Uterus (tissue), 4 donors: Measurements from ENCODE around the gene BACH2. TPM values are rescaled to one million over a fixed set of nuclear protein-coding genes. Genes with fewer than 3 reads are reported as not detected.

ENCODE experiments used
- DNase-seq, 2 donors: peaks; one replicate each; pipeline ENCODE4 v3.0.0-alpha.2; 2019 to 2020
- H3K27ac ChIP-seq, 2 donors: fragments of 200-600 bp; sonication (generic); 1 replicate in 1 of 2; 2 replicates in 1 of 2; pipeline ENCODE4 v1.5.1; 2016 to 2018
- H3K27me3 ChIP-seq, 2 donors: fragments of 200-600 bp; sonication (generic); one replicate each; pipeline ENCODE4 v1.5.1; 2018 to 2019; ENCODE audit warnings: control low read depth in 1 of 2
- H3K36me3 ChIP-seq, 2 donors: fragments of 200-600 bp; sonication (generic); one replicate each; pipeline ENCODE4 v1.5.1; 2019; ENCODE audit warnings: control low read depth in 1 of 2
- H3K4me1 ChIP-seq, 2 donors: fragments of 200-600 bp; sonication (generic); one replicate each; pipeline ENCODE4 v1.5.1; 2018 to 2019; ENCODE audit warnings: control low read depth in 1 of 2
- H3K4me3 ChIP-seq, 2 donors: fragments of 200-600 bp; sonication (generic); 1 replicate in 1 of 2; 2 replicates in 1 of 2; pipeline ENCODE4 v1.5.1; 2018 to 2019; ENCODE audit warnings: mild to moderate bottlenecking in 1 of 2
- H3K9me3 ChIP-seq, 2 donors: fragments of 200-600 bp; sonication (generic); one replicate each; pipeline ENCODE4 v1.5.1; 2019; ENCODE audit warnings: control low read depth in 1 of 2
- CTCF ChIP-seq, 4 experiments: fragments of 200-600 bp in 2 of 4; fragments of 450-650 bp in 2 of 4; sonication (generic) in 2 of 4; IDR thresholded peaks; one replicate each; pipeline ENCODE4 v1.5.1; 2016 to 2019; ENCODE audit warnings: antibody characterized with exemption in 4 of 4, mild to moderate bottlenecking in 2 of 4, moderate library complexity in 1 of 4
- POLR2A ChIP-seq, 2 donors: fragments of 450-650 bp; IDR thresholded peaks; one replicate each; pipeline ENCODE4 v1.6.1; 2016; ENCODE audit warnings: antibody characterized with exemption in 2 of 2, mild to moderate bottlenecking in 1 of 2, moderate library complexity in 1 of 2
- intact Hi-C: fragments of 100-400 bp; cut with DNase I; formaldehyde crosslinking; loops from one replicate; pipeline ENCODE4 v1.15.1; 2023; ENCODE audit warnings: low total_unique reads
- total RNA-seq, 4 donors: library from RNA; depleted of rRNA in 3 of 4; stranded (reverse); fragments of >200 nt in 3 of 4; gene quantifications; one replicate each; pipeline versions ENCODE4 v1.1.0 to v1.2.4, GENCODE V29; 2014 to 2023
- donor health status: DM: yes; HTN: yes; CAD: no.

Gene BACH2
- total RNA-seq, 4 donors from 2014 or later: 1.3 to 15.0 (median 9.7) TPM

- no peak overlapping the region for H3K4me3 ChIP-seq
- no peaks in the 10 kb centered on the region for H3K27me3 ChIP-seq
- intact Hi-C loops: no loop called here
- H3K36me3 ChIP-seq: no peaks in the 10 kb centered on the region
- H3K9me3 ChIP-seq: peaks cover 0 to 6% of the 10 kb centered on the region in 2 donors
- no peak for DNase-seq
- no peak overlapping the region for H3K27ac ChIP-seq
- H3K4me1 ChIP-seq: no peaks in the 10 kb centered on the region
- TF ChIP-seq POLR2A (IDR thresholded peaks at IDR 0.05) (no peak), CTCF (IDR thresholded peaks at IDR 0.05) (no peak)
Observed at GRCh38 chr6:90111387-90111786, 185.3 kb downstream of the BACH2 start.

- Histone ChIP-seq H3K27me3 (no peaks in the 10 kb centered on the region), H3K4me1 (no peaks in the 10 kb centered on the region), H3K9me3 (peaks cover 0 to 6% of the 10 kb centered on the region in 2 donors), H3K36me3 (no peaks in the 10 kb centered on the region), H3K27ac (no peak overlapping the region), H3K4me3 (no peak overlapping the region)
- intact Hi-C loops: no loop called here
- no peak for DNase-seq
- TF ChIP-seq CTCF (IDR thresholded peaks at IDR 0.05) (no peak), POLR2A (IDR thresholded peaks at IDR 0.05) (no peak)
Observed at GRCh38 chr6:90110971-90111370, 185.7 kb downstream of the BACH2 start.

GRCh38 chr6:90109141-90109540 is 187.5 kb downstream of the BACH2 start:
- intact Hi-C loops: no loop called here
- no peak overlapping the region for H3K27ac ChIP-seq
- TF ChIP-seq CTCF (IDR thresholded peaks at IDR 0.05) (no peak), POLR2A (IDR thresholded peaks at IDR 0.05) (no peak)
- H3K9me3 ChIP-seq: peaks cover 0 to 6% of the 10 kb centered on the region in 2 donors
- no peak overlapping the region for H3K4me3 ChIP-seq
- DNase-seq: no peak
- no peaks in the 10 kb centered on the region for H3K4me1 ChIP-seq
- H3K36me3 ChIP-seq: no peaks in the 10 kb centered on the region
- no peaks in the 10 kb centered on the region for H3K27me3 ChIP-seq

- intact Hi-C loops: no loop called here
- no peak for DNase-seq
- TF ChIP-seq CTCF (IDR thresholded peaks at IDR 0.05): no peak
- no peak for TF ChIP-seq POLR2A (IDR thresholded peaks at IDR 0.05)
- H3K4me3 ChIP-seq: no peak overlapping the region
- H3K27me3 ChIP-seq: no peaks in the 10 kb centered on the region
- H3K4me1 ChIP-seq: no peaks in the 10 kb centered on the region
- H3K9me3 ChIP-seq: no peaks in the 10 kb centered on the region
- H3K36me3 ChIP-seq: no peaks in the 10 kb centered on the region
- no peak overlapping the region for H3K27ac ChIP-seq
Observed at GRCh38 chr6:90107771-90108282, 188.8 kb downstream of the BACH2 start.

GRCh38 chr6:90107371-90107770 is 189.3 kb downstream of the BACH2 start:
- intact Hi-C loops: no loop called here
- no peak overlapping the region for H3K4me3 ChIP-seq

More at GRCh38 chr6:90107371-90107770, 189.3 kb downstream of the BACH2 start:
- Histone ChIP-seq H3K27me3 (no peaks in the 10 kb centered on the region), H3K36me3 (no peaks in the 10 kb centered on the region), H3K9me3 (no peaks in the 10 kb centered on the region), H3K27ac (no peak overlapping the region), H3K4me1 (no peaks in the 10 kb centered on the region)
- DNase-seq: no peak
- TF ChIP-seq POLR2A (IDR thresholded peaks at IDR 0.05): no peak
- no peak for TF ChIP-seq CTCF (IDR thresholded peaks at IDR 0.05)
